ENCODE results near the gene ATP2A1.
"Not testable (repeated sequence)": the region's sequence is repeated elsewhere in the genome, so short reads cannot be mapped to it uniquely, and the experiment has no call there.

ATP2A1 gene

DNA sequence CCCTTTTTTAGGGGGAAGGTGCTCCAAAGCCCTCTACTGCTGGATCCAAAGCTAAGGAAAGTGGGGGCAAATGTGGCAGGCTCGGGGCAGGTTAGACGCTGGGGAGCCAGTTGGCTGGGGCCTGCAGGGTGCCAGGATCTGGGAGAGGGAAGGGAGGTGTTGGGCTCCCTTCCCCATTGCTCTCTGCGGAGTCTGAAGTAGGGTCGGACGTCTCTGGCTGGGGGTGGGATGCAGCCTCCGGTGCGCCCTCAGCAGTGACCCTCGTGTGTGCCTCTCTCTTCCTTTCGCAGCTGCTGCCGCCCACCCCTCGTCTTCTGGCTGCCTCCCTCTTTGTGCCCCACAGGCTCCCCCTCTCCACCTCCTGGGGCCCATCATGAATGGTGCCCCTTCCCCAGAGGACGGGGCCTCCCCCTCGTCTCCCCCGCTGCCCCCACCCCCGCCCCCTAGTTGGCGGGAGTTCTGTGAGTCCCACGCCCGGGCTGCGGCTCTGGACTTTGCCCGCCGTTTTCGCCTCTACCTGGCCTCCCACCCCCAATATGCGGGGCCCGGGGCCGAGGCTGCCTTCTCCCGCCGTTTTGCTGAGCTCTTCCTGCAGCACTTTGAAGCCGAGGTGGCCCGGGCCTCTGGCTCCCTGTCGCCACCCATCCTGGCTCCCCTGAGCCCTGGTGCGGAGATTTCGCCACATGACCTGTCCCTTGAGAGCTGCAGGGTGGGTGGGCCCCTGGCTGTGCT, 12.4 kb upstream of the ATP2A1 start:
- no peaks in the 10 kb centered on the region for H3K9me3 Mint-ChIP-seq
- peak overlapping the region; percentile 95 for H3K27ac Mint-ChIP-seq (ENCODE audit: low read depth)
- peaks cover 39% of the 10 kb centered on the region for H3K4me1 Mint-ChIP-seq
- no peak overlapping the region for H3K4me3 Mint-ChIP-seq
- DNase-seq (ENCODE audit: low spot score in 2 of 2) = no peak
- H3K36me3 Mint-ChIP-seq (ENCODE audit: insufficient read depth) = peaks cover 42% of the 10 kb centered on the region
- no peak for ATAC-seq (replicated peaks; ENCODE audit: extremely low read depth, poor library complexity, severe bottlenecking)
- H3K27me3 Mint-ChIP-seq = no peaks in the 10 kb centered on the region

DNA sequence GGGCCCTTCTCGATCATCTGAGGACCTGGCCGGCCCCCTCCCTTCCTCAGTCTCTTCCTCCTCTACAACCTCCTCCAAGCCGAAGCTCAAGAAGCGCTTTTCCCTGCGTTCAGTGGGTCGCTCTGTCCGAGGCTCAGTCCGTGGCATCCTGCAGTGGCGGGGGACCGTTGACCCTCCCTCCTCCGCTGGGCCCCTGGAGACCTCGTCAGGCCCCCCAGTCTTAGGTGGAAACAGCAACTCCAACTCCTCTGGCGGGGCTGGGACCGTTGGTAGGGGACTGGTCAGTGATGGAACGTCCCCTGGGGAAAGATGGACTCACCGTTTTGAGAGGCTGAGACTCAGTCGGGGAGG, 11.9 kb upstream of the ATP2A1 start:
- H3K27ac Mint-ChIP-seq (ENCODE audit: low read depth) = no peak overlapping the region

GRCh38 chr16:28867241-28867640, 11.0 kb upstream of the ATP2A1 start:
- Mint-ChIP-seq H3K27ac (ENCODE audit: low read depth) (no peak overlapping the region), H3K4me3 (no peak overlapping the region), H3K4me1 (peaks cover 39% of the 10 kb centered on the region), H3K9me3 (no peaks in the 10 kb centered on the region), H3K36me3 (ENCODE audit: insufficient read depth) (peaks cover 42% of the 10 kb centered on the region), H3K27me3 (no peaks in the 10 kb centered on the region)
- no peak for DNase-seq (ENCODE audit: low spot score in 2 of 2)
- ATAC-seq (replicated peaks; ENCODE audit: extremely low read depth, poor library complexity, severe bottlenecking) = no peak

More for the DNA sequence above, 11.9 kb upstream of the ATP2A1 start:
- DNase-seq (ENCODE audit: low spot score in 2 of 2) (no peak), ATAC-seq (replicated peaks; ENCODE audit: extremely low read depth, poor library complexity, severe bottlenecking) (no peak)
- H3K9me3 Mint-ChIP-seq = no peaks in the 10 kb centered on the region
- H3K4me3 Mint-ChIP-seq = no peak overlapping the region
- H3K36me3 Mint-ChIP-seq (ENCODE audit: insufficient read depth) = peaks cover 42% of the 10 kb centered on the region
- peaks cover 39% of the 10 kb centered on the region for H3K4me1 Mint-ChIP-seq
- no peaks in the 10 kb centered on the region for H3K27me3 Mint-ChIP-seq

DNA sequence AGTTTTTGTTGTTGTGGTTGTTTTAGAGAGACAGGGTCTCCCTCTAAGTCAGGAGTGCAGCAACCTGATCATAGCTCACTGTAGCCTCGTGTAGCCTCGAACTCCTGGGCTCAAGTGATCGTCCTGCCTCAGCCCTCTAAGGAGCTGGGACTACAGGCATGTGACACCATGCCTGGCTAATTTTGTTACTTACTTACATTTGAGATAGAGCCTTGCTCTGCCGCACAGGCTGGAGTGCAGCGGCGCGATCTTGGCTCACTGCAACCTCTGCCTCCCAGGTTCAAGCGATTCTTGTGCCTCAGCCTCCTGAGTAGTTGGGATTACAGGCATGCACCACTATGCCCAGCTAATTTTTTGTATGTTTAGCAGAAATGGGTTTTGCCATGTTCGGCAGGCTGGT, 10.6 kb upstream of the ATP2A1 start:
- not testable (repeated sequence) for H3K9me3 Mint-ChIP-seq; H3K27ac Mint-ChIP-seq (ENCODE audit: low read depth); H3K27me3 Mint-ChIP-seq; H3K4me3 Mint-ChIP-seq; DNase-seq (ENCODE audit: low spot score in 2 of 2); ATAC-seq (replicated peaks; ENCODE audit: extremely low read depth, poor library complexity, severe bottlenecking)
- H3K36me3 Mint-ChIP-seq (ENCODE audit: insufficient read depth) = peaks cover 43% of the 10 kb centered on the region
- peaks cover 39% of the 10 kb centered on the region for H3K4me1 Mint-ChIP-seq

- Mint-ChIP-seq H3K4me3 (no peak overlapping the region), H3K27ac (ENCODE audit: low read depth) (no peak overlapping the region), H3K27me3 (no peaks in the 10 kb centered on the region), H3K4me1 (peaks cover 25% of the 10 kb centered on the region), H3K9me3 (no peaks in the 10 kb centered on the region), H3K36me3 (ENCODE audit: insufficient read depth) (peaks cover 36% of the 10 kb centered on the region)
- DNase-seq (ENCODE audit: low spot score in 2 of 2) = no peak
- ATAC-seq (replicated peaks; ENCODE audit: extremely low read depth, poor library complexity, severe bottlenecking) = no peak
Observed at GRCh38 chr16:28869201-28869600, 9.1 kb upstream of the ATP2A1 start.

GRCh38 chr16:28872952-28873351, 5.3 kb upstream of the ATP2A1 start:
- Mint-ChIP-seq H3K27ac (ENCODE audit: low read depth) (no peak overlapping the region), H3K27me3 (no peaks in the 10 kb centered on the region)
- no peak for ATAC-seq (replicated peaks; ENCODE audit: extremely low read depth, poor library complexity, severe bottlenecking)

GRCh38 chr16:28873543-28874201, 4.6 kb upstream of the ATP2A1 start:
- H3K27me3 Mint-ChIP-seq = no peaks in the 10 kb centered on the region
- DNase-seq (ENCODE audit: low spot score in 2 of 2) = peak; percentile 50 to 56
- peak; percentile 70 for ATAC-seq (replicated peaks; ENCODE audit: extremely low read depth, poor library complexity, severe bottlenecking)

More at GRCh38 chr16:28872952-28873351, 5.3 kb upstream of the ATP2A1 start:
- no peak for DNase-seq (ENCODE audit: low spot score in 2 of 2)
- Mint-ChIP-seq H3K36me3 (ENCODE audit: insufficient read depth) (peaks cover 24% of the 10 kb centered on the region), H3K4me1 (peaks cover 5% of the 10 kb centered on the region), H3K9me3 (no peaks in the 10 kb centered on the region), H3K4me3 (no peak overlapping the region)

DNA sequence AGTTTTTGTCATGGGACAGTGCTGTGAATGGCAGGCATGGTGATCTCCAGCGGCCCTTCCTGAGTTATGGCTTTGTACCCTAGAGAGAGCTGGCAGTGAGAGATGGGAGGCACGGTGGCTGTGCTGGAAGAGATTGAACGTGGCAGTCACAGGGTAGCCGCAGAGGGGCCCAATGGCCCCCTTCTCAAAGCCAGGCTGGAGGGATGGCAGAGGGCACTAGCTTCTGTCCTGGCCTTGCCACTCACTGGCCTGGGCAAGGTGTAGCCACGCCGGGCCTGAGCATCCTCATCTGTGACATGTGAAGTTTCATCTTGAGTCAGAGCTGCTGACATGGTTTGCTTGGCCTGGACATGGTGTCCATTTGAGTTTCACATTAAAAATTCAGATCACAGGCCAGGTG, 3.9 kb upstream of the ATP2A1 start:
- H3K4me1 Mint-ChIP-seq = peaks cover 10% of the 10 kb centered on the region
- no peaks in the 10 kb centered on the region for H3K27me3 Mint-ChIP-seq
- H3K36me3 Mint-ChIP-seq (ENCODE audit: insufficient read depth) = peaks cover 16% of the 10 kb centered on the region

More at GRCh38 chr16:28873543-28874201, 4.6 kb upstream of the ATP2A1 start:
- H3K27ac Mint-ChIP-seq (ENCODE audit: low read depth) = no peak overlapping the region
- H3K4me1 Mint-ChIP-seq = peaks cover 5% of the 10 kb centered on the region
- peaks cover 23% of the 10 kb centered on the region for H3K36me3 Mint-ChIP-seq (ENCODE audit: insufficient read depth)
- no peak overlapping the region for H3K4me3 Mint-ChIP-seq
- H3K9me3 Mint-ChIP-seq = no peaks in the 10 kb centered on the region

GRCh38 chr16:28875134-28876018, 2.9 kb upstream of the ATP2A1 start:
- H3K4me3 Mint-ChIP-seq = no peak overlapping the region
- H3K9me3 Mint-ChIP-seq = no peaks in the 10 kb centered on the region
- ATAC-seq (replicated peaks; ENCODE audit: extremely low read depth, poor library complexity, severe bottlenecking) (no peak), DNase-seq (ENCODE audit: low spot score in 2 of 2) (no peak)
- peaks cover 8% of the 10 kb centered on the region for H3K4me1 Mint-ChIP-seq
- no peaks in the 10 kb centered on the region for H3K27me3 Mint-ChIP-seq
- H3K27ac Mint-ChIP-seq (ENCODE audit: low read depth) = peak overlapping the region; percentile 71
- H3K36me3 Mint-ChIP-seq (ENCODE audit: insufficient read depth) = peaks cover 13% of the 10 kb centered on the region

More for the DNA sequence above, 3.9 kb upstream of the ATP2A1 start:
- Mint-ChIP-seq H3K27ac (ENCODE audit: low read depth) (no peak overlapping the region), H3K4me3 (no peak overlapping the region), H3K9me3 (no peaks in the 10 kb centered on the region)
- ATAC-seq (replicated peaks; ENCODE audit: extremely low read depth, poor library complexity, severe bottlenecking) (no peak), DNase-seq (ENCODE audit: low spot score in 2 of 2) (no peak)

- H3K36me3 Mint-ChIP-seq (ENCODE audit: insufficient read depth) = peaks cover 11% of the 10 kb centered on the region
- H3K27me3 Mint-ChIP-seq = no peaks in the 10 kb centered on the region
- no peak overlapping the region for H3K27ac Mint-ChIP-seq (ENCODE audit: low read depth)
- no peaks in the 10 kb centered on the region for H3K9me3 Mint-ChIP-seq
- ATAC-seq (replicated peaks; ENCODE audit: extremely low read depth, poor library complexity, severe bottlenecking) (no peak), DNase-seq (ENCODE audit: low spot score in 2 of 2) (no peak)
- H3K4me3 Mint-ChIP-seq = no peak overlapping the region
- H3K4me1 Mint-ChIP-seq = peaks cover 13% of the 10 kb centered on the region
Observed at GRCh38 chr16:28876019-28876659, 2.1 kb upstream of the ATP2A1 start.

DNA sequence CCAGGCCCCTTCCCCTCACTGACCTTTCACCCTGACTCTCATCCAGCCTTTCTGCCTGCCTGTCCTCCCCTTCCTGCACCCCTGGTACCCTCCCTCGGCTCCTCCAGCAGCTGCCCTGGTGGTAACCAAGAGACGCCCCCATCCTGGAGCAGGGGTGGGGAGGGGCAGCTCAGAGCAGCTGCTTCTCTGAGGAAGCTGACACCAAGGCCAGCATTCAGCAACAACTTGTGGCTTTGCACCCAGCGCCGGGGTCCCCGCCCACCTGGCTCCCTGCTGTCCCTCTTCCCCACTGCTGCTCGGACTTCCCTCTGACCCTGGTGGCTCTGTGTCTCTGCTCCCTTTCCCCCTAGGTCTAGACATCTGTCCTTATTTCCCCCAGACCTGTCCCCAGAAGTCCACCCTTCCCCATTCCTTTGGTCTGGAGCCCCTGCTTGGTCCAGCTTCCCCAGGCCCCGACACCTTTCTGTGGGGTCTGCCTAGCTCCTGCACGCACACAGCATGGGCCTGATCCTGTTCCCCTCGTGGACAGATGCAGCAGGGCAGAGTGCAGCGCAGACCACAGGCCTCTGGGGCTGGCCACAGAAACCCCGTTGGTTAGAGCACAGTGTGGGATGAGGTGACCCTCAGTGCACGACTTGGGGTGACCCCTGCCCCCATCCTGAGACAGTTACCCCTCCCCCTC, 1.2 kb upstream of the ATP2A1 start:
- DNase-seq (ENCODE audit: low spot score in 2 of 2) (no peak), ATAC-seq (replicated peaks; ENCODE audit: extremely low read depth, poor library complexity, severe bottlenecking) (no peak)
- no peaks in the 10 kb centered on the region for H3K9me3 Mint-ChIP-seq
- H3K4me3 Mint-ChIP-seq = no peak overlapping the region
- no peak overlapping the region for H3K27ac Mint-ChIP-seq (ENCODE audit: low read depth)
- H3K27me3 Mint-ChIP-seq = no peaks in the 10 kb centered on the region
- H3K36me3 Mint-ChIP-seq (ENCODE audit: insufficient read depth) = peaks cover 11% of the 10 kb centered on the region
- H3K4me1 Mint-ChIP-seq = peaks cover 14% of the 10 kb centered on the region

GRCh38 chr16:28877655-28878000, 660 bp upstream of the ATP2A1 start:
- H3K4me1 Mint-ChIP-seq = peaks cover 14% of the 10 kb centered on the region
- H3K9me3 Mint-ChIP-seq = no peaks in the 10 kb centered on the region
- no peaks in the 10 kb centered on the region for H3K27me3 Mint-ChIP-seq
- ATAC-seq (replicated peaks; ENCODE audit: extremely low read depth, poor library complexity, severe bottlenecking) = no peak
- H3K36me3 Mint-ChIP-seq (ENCODE audit: insufficient read depth) = peaks cover 9% of the 10 kb centered on the region
- H3K27ac Mint-ChIP-seq (ENCODE audit: low read depth) = no peak overlapping the region
- no peak for DNase-seq (ENCODE audit: low spot score in 2 of 2)
- H3K4me3 Mint-ChIP-seq = peak overlapping the region; percentile 84

All from central memory CD8-positive, alpha-beta T cell (primary cell).